Measurements from ENCODE around the gene ZNF343. TPM values are rescaled to one million over a fixed set of nuclear protein-coding genes. Genes with fewer than 3 reads are reported as not detected.

ZNF343 gene
- 11.5 TPM for polyA plus RNA-seq (2013, experiment 1 of 4)
- polyA plus RNA-seq (2013, experiment 2 of 4): 7.0 TPM
- polyA plus RNA-seq (2013, experiment 3 of 4): 4.9 TPM
- polyA plus RNA-seq (2013, experiment 4 of 4): 6.2 TPM

GRCh38 chr20:2508631-2509467 is at the start of gene ZNF343:
Gene ZNF343 (minus strand): TSS chr20:2508915. CDS start chr20:2493895, 15,020 bp downstream.
- peaks cover 45% of the 10 kb centered on the region for H3K27me3 ChIP-seq (ENCODE audit: control insufficient read depth, insufficient read depth, low read length, poor library complexity, severe bottlenecking)
- 1% methylated on average over 53 of the region's 53 CpGs for WGBS, 2 experiments
- H3K4me3 ChIP-seq (ENCODE audit: insufficient read depth, low read depth, low read length): peak within 1 kb of the TSS; percentile 55
- peaks cover 6% of the 10 kb centered on the region for H3K4me1 ChIP-seq (ENCODE audit: control insufficient read depth, insufficient read depth, low read length)
- H3K36me3 ChIP-seq (ENCODE audit: control insufficient read depth, insufficient read depth, low read length): no peaks in the 10 kb centered on the region
- H3K9me3 ChIP-seq (ENCODE audit: control insufficient read depth, low read length): no peaks in the 10 kb centered on the region
- H3K27ac ChIP-seq (ENCODE audit: insufficient read depth, low read depth, low read length, poor library complexity, severe bottlenecking): no peak within 1 kb of the TSS

GRCh38 chr20:2557873-2558580 is 49.3 kb upstream of the ZNF343 start:
- H3K27me3 ChIP-seq (ENCODE audit: control insufficient read depth, insufficient read depth, low read length, poor library complexity, severe bottlenecking): peaks cover 80% of the 10 kb centered on the region
- no peaks in the 10 kb centered on the region for H3K36me3 ChIP-seq (ENCODE audit: control insufficient read depth, insufficient read depth, low read length)
- H3K4me3 ChIP-seq (ENCODE audit: insufficient read depth, low read depth, low read length): peak overlapping the region; percentile 12
- no peak overlapping the region for H3K27ac ChIP-seq (ENCODE audit: insufficient read depth, low read depth, low read length, poor library complexity, severe bottlenecking)
- 41 to 42% methylated on average over 21 to 22 of the region's 22 CpGs for WGBS, 2 experiments
- H3K9me3 ChIP-seq (ENCODE audit: control insufficient read depth, low read length): no peaks in the 10 kb centered on the region
- H3K4me1 ChIP-seq (ENCODE audit: control insufficient read depth, insufficient read depth, low read length): peaks cover 12% of the 10 kb centered on the region

- no peaks in the 10 kb centered on the region for H3K36me3 ChIP-seq (ENCODE audit: control insufficient read depth, insufficient read depth, low read length)
- WGBS, 2 experiments: 90% methylated on average over 2 of the region's 2 CpGs
- no peak overlapping the region for H3K4me3 ChIP-seq (ENCODE audit: insufficient read depth, low read depth, low read length)
- no peaks in the 10 kb centered on the region for H3K4me1 ChIP-seq (ENCODE audit: control insufficient read depth, insufficient read depth, low read length)
- no peaks in the 10 kb centered on the region for H3K9me3 ChIP-seq (ENCODE audit: control insufficient read depth, low read length)
- peaks cover 6% of the 10 kb centered on the region for H3K27me3 ChIP-seq (ENCODE audit: control insufficient read depth, insufficient read depth, low read length, poor library complexity, severe bottlenecking)
- H3K27ac ChIP-seq (ENCODE audit: insufficient read depth, low read depth, low read length, poor library complexity, severe bottlenecking): no peak overlapping the region
Measured at GRCh38 chr20:2545594-2545993, 36.9 kb upstream of the ZNF343 start.

GRCh38 chr20:2544211-2544610 is 35.5 kb upstream of the ZNF343 start:
- no peak overlapping the region for H3K4me3 ChIP-seq (ENCODE audit: insufficient read depth, low read depth, low read length)
- WGBS, 2 experiments: 86 to 100% methylated on average over 1 of the region's 1 CpG
- H3K27me3 ChIP-seq (ENCODE audit: control insufficient read depth, insufficient read depth, low read length, poor library complexity, severe bottlenecking): peaks cover 6% of the 10 kb centered on the region
- H3K4me1 ChIP-seq (ENCODE audit: control insufficient read depth, insufficient read depth, low read length): no peaks in the 10 kb centered on the region
- no peak overlapping the region for H3K27ac ChIP-seq (ENCODE audit: insufficient read depth, low read depth, low read length, poor library complexity, severe bottlenecking)
- H3K9me3 ChIP-seq (ENCODE audit: control insufficient read depth, low read length): no peaks in the 10 kb centered on the region
- no peaks in the 10 kb centered on the region for H3K36me3 ChIP-seq (ENCODE audit: control insufficient read depth, insufficient read depth, low read length)

- Histone ChIP-seq H3K9me3 (ENCODE audit: control insufficient read depth, low read length) (no peaks in the 10 kb centered on the region), H3K4me3 (ENCODE audit: insufficient read depth, low read depth, low read length) (no peak overlapping the region), H3K27ac (ENCODE audit: insufficient read depth, low read depth, low read length, poor library complexity, severe bottlenecking) (no peak overlapping the region), H3K27me3 (ENCODE audit: control insufficient read depth, insufficient read depth, low read length, poor library complexity, severe bottlenecking) (peaks cover 4% of the 10 kb centered on the region), H3K4me1 (ENCODE audit: control insufficient read depth, insufficient read depth, low read length) (no peaks in the 10 kb centered on the region), H3K36me3 (ENCODE audit: control insufficient read depth, insufficient read depth, low read length) (no peaks in the 10 kb centered on the region)
- WGBS, 2 experiments: 95 to 96% methylated on average over 4 of the region's 4 CpGs
Measured at GRCh38 chr20:2542361-2542760, 33.6 kb upstream of the ZNF343 start.

- Histone ChIP-seq H3K9me3 (ENCODE audit: control insufficient read depth, low read length) (no peaks in the 10 kb centered on the region), H3K36me3 (ENCODE audit: control insufficient read depth, insufficient read depth, low read length) (no peaks in the 10 kb centered on the region), H3K4me3 (ENCODE audit: insufficient read depth, low read depth, low read length) (no peak overlapping the region), H3K27me3 (ENCODE audit: control insufficient read depth, insufficient read depth, low read length, poor library complexity, severe bottlenecking) (peaks cover under 1% of the 10 kb centered on the region), H3K4me1 (ENCODE audit: control insufficient read depth, insufficient read depth, low read length) (no peaks in the 10 kb centered on the region), H3K27ac (ENCODE audit: insufficient read depth, low read depth, low read length, poor library complexity, severe bottlenecking) (no peak overlapping the region)
- WGBS, 2 experiments: 84 to 85% methylated on average over 1 of the region's 2 CpGs
Measured at GRCh38 chr20:2541940-2542339, 33.2 kb upstream of the ZNF343 start.

GRCh38 chr20:2538931-2539720 is 30.4 kb upstream of the ZNF343 start:
- Histone ChIP-seq H3K36me3 (ENCODE audit: control insufficient read depth, insufficient read depth, low read length) (no peaks in the 10 kb centered on the region), H3K4me1 (ENCODE audit: control insufficient read depth, insufficient read depth, low read length) (peaks cover 7% of the 10 kb centered on the region), H3K27me3 (ENCODE audit: control insufficient read depth, insufficient read depth, low read length, poor library complexity, severe bottlenecking) (no peaks in the 10 kb centered on the region), H3K9me3 (ENCODE audit: control insufficient read depth, low read length) (no peaks in the 10 kb centered on the region), H3K27ac (ENCODE audit: insufficient read depth, low read depth, low read length, poor library complexity, severe bottlenecking) (no peak overlapping the region), H3K4me3 (ENCODE audit: insufficient read depth, low read depth, low read length) (no peak overlapping the region)
- 79 to 83% methylated on average over 8 of the region's 8 CpGs for WGBS, 2 experiments

GRCh38 chr20:2538356-2538755 is 29.6 kb upstream of the ZNF343 start:
- Histone ChIP-seq H3K4me1 (ENCODE audit: control insufficient read depth, insufficient read depth, low read length) (peaks cover 10% of the 10 kb centered on the region), H3K36me3 (ENCODE audit: control insufficient read depth, insufficient read depth, low read length) (no peaks in the 10 kb centered on the region), H3K9me3 (ENCODE audit: control insufficient read depth, low read length) (no peaks in the 10 kb centered on the region), H3K4me3 (ENCODE audit: insufficient read depth, low read depth, low read length) (no peak overlapping the region), H3K27me3 (ENCODE audit: control insufficient read depth, insufficient read depth, low read length, poor library complexity, severe bottlenecking) (no peaks in the 10 kb centered on the region), H3K27ac (ENCODE audit: insufficient read depth, low read depth, low read length, poor library complexity, severe bottlenecking) (no peak overlapping the region)
- 80 to 86% methylated on average over 12 of the region's 12 CpGs for WGBS, 2 experiments

GRCh38 chr20:2537101-2537500 is 28.4 kb upstream of the ZNF343 start:
- H3K36me3 ChIP-seq (ENCODE audit: control insufficient read depth, insufficient read depth, low read length): no peaks in the 10 kb centered on the region
- H3K27ac ChIP-seq (ENCODE audit: insufficient read depth, low read depth, low read length, poor library complexity, severe bottlenecking): no peak overlapping the region
- no peak overlapping the region for H3K4me3 ChIP-seq (ENCODE audit: insufficient read depth, low read depth, low read length)
- peaks cover 10% of the 10 kb centered on the region for H3K4me1 ChIP-seq (ENCODE audit: control insufficient read depth, insufficient read depth, low read length)
- H3K27me3 ChIP-seq (ENCODE audit: control insufficient read depth, insufficient read depth, low read length, poor library complexity, severe bottlenecking): no peaks in the 10 kb centered on the region
- 89 to 94% methylated on average over 5 of the region's 5 CpGs for WGBS, 2 experiments
- no peaks in the 10 kb centered on the region for H3K9me3 ChIP-seq (ENCODE audit: control insufficient read depth, low read length)
